Activated T-cell treated with anti-CD3 and anti-CD28 coated beads for 4 hours (primary cell): ENCODE measurements around the gene MED10.
"Not testable (repeated sequence)": the region's sequence is repeated elsewhere in the genome, so short reads cannot be mapped to it uniquely, and the experiment has no call there.

Source experiments
- DNase-seq: peaks from one replicate; pipeline ENCODE4 v3.0.0-alpha.2; 2020

The MED10 gene

DNA sequence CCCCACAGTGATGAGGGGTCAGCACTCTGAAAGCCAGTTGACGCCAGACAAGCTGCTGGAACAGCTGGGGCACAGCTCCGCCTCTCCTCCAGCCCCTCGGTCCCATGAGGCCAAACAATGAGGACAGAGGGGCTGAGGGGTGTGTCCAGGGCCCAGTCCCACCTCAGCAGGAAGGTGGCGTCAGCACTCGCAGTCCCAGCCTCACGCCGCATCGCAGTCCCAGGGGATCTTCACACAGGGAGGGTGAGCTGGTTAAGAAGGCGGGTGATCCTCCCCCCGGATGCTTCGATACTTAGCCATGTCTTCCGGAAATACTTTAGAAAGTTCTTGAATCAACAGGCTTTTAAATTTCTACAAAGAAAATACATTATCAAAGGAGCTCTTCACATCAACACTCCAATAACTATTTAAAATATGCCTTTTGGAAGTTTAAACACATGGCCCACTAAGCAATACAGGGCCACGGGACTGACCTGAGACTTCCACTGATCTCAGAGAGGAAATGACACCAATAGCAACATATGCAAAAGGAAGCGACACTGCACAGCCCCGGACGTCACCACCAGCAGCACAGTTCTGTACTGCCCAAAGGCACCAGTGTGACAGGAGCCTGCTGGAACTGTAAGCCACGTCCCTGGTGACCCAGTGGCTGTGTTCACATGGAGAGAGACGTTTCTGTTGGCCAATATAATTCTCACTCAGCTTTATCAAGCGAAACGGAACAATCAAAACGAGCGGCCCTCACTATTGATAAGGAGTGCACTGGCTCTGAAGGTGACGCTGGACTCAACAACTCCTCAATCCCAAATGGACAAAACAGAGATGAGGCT is 5.9 kb downstream of the MED10 start:
- no peak for DNase-seq

DNA sequence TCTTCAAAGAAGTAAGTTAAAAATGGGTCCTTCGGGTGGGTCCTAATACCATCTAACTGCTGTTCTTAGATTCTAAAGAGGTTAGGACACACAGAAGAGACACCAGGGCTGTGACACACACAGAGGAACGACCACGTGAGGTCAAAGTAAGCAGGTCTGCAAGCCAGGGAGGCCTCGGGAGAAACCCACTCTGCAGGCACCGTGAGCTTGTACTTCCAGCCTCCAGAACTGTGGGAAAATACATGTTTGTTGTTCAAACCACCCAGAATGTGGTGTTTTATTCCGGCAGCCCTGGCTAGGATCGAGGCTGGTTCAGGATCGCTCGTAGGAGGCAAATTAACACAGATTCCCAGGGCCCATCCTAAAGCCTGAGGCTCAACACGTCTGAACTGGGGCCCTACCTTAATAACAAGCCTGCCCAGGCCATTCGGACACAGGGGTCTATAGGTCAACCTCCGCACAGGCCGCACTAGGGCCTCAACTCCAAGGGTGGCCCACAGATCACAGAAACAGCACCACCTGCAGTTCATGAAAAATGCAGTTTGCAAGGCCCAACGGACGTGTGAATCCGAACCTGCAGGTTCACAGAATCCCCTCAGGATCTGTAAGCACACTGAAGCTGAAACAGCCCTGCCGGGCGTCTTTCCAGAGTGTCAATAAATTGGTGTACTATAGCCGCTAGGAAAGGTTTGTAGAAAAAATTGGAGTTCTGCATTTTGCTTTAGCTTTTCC is 7.1 kb downstream of the MED10 start:
- DNase-seq = no peak

DNA sequence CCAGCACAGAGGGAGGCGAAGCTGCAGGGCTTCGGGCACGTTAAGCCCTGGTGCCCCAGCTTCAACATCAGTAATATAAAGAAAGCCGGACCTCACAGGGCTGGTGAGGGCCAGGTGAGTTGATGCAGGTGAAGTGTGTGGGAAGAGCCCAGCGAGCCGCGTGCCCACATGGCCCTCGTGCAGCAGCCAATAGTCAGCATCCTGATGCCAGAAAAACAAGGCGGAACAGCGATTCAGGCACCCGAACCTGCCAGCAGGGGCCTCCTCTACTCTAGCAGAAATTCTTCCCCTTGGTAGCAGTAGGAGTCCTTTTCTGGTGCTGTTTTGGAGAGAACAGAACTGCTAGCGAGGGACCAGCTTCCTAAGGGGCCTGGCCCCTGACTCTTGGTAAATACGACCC is 7.8 kb downstream of the MED10 start:
- DNase-seq = no peak

DNA sequence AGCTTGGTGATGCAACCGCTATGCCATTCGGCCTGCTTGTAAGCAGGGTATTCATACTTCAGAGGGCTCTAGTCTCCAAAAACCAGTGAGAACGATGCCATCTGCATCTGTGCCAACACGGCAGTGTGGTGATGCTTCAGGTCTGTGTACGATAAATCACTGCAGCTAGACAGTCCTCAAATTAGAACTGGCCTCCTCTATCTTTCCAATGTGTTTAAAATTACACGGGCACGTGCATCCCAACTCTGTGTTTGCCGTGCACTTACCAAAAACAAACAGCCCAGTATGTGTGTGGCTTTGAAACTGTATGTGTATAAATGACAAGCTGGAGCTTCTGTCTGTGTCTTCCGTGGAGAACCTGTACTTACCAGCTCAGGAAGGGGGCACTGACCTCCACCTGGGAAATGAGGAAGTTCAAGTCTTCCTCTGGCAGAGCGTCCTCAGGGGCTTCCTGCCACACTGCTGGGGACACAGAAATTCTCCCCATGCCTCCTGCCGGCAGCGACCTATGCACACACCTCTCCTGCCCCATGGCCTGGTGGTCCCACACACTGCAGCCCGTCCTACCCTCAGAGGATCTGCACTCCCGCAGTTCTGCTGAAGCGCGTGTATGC is 12.3 kb downstream of the MED10 start:
- DNase-seq = no peak

DNA sequence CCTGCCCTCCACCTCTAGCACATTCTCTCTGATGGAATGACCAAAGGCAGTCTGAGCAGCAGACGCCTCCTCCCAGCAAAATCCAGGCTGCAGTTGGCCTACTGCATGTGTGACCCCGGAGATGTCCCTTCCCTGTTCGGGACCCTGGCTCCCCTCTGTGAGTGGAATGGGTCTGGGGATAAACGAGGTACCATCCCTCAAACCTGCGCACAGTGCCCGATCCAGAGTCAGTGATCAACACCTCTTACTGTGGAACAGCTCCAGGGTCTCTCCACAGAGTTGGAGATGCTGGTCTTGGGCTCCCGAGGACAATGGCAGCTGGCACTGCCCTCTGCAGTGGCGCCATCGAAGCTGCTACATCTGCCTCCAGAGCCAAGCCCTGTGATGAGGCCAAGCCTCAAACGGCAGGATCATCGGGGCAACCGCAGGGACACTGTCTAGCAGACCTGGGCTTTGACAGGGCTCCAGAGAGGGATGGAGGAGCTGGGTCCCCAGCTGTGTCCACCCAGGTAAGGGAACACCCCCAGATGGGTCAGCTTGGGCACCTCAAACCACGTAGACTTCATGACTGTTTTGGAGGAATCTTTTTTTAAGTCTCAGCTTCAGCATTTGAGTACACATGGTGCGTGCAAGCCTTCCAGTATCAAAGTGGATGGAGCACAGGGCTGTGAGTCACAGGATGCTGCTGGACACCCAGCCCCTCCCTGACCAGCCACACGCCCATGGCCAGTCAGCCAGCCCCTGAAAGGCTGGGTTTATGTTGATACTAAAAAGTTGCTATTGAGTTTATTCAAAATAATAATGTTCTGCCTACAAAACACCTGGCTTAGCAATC is 13.0 kb downstream of the MED10 start:
- DNase-seq = no peak

DNA sequence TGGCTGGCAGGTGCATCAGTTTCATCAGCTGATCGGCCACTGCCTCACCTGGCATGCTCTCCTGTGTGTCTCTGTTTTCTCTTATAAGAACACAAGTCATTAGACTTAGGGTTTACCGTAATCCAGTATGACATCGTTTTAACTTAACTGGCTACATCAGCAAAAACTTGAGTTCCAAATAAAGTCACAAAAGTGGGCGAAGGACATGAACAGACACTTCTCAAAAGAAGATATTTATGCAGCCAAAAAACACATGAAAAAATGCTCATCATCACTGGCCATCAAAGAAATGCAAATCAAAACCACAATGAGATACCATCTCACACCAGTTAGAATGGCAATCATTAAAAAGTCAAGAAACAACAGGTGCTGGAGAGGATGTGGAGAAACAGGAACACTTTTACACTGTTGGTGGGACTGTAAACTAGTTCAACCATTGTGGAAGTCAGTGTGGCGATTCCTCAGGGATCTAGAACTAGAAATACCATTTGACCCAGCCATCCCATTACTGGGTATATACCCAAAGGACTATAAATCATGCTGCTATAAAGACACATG is 14.8 kb downstream of the MED10 start:
- DNase-seq = not testable (repeated sequence)

DNA sequence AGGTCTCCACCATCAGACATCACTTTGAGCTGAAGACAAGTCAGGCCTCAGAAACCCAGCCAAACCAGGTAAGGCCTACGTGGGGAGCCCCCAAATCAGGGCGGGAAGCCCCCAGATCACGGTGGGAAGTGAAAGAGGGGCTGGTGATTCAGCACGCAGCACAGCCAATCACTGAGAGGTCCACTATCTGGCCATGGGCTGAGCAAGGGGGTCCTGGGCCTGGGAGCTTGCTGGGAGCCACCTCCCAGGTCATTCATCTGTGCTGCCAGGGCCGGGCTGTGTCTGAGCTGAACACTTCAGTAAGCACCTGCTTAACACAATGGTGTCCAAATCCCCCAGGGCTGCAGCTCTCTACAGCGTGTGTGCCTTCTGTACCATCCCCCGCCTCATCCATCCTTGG is 15.5 kb downstream of the MED10 start:
- no peak for DNase-seq

DNA sequence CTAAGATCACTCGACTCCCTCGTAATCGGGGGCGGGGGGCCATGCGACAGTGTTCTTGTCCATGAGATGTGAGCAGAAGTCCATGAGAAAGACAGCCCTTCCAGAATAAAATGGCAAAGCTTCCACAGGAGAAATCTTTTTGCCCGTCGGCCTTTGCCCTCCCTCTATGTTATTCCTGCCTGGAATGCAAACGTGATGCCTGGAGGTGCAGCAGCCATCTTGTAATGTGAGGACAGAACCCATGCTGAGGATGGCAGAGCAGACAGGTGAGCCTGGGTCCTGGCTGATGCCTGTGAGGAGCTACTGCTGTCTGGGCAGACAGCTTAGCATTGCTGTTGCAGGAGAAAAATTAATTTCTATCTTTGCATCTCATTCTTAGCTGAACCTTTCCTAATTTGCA is 17.2 kb downstream of the MED10 start:
- DNase-seq = no peak

DNA sequence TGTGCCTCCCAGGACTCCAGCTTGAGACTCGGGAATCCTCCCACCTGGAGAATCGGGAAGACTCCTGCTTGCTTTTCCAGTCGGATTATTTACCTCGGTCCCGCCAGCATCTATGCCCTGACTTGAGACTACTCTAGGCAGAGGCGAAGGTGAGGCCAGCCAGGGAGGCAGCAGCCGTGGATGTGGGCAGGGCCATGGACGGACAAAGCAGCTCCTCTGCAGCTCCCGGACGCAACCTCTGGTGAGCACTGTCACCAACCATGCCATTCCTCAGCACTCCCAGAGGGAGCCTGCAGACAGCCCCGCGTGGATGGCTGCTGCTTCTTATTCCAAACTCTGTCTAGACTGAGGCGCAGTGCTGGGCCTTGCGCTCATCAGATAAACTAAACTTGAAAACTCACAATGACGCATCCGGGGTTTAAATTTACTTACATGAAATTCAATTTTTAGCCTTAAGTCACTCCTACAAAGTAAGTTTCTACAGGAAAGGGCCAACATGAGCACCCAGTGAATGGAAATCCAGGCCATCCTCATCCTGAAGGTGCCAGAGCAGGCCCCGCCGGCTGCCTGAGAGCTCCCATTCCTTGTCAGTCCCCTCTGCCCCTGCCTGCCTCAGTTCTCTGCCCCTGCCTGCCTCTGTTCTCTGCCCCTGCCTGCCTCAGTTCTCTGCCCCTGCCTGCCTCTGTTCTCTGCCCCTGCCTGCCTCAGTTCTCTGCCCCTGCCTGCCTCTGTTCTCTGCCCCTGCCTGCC is 17.8 kb downstream of the MED10 start:
- DNase-seq = no peak

DNA sequence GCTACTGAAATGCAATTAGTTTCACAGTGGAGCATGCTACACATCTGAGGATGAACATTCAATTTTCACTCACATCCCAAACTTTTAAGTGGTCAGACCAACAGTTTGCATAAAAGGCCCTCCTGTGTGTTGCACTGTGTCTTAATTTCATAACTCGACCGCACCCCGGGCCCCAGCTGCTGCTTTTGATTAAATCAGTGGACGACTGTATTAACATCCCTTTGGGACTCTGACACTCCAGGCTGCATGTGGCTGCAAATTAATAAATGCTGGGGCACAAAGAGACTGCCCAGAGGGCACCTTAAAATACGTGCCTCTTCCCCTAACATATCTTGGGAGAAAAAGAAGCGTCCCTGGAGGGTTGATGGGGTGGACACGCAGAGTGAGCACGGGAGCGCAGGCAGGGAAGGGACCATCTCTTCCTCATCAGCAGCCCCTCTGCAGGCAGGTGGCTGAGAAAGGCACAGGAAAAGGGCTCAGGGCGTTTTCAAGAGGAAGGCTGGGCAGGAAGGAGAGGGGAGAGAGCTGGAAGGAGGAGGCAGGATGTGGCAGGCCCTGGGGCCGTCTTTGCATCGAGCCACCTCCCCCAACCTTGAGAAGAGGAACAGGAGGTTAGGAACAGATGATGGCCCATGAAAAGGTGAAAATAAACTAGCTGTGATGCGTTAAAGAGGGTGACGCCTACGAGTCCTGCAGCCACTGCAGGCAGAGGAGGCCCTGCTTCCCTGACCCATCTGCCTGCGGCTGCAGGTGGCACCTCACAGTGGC is 18.6 kb downstream of the MED10 start:
- no peak for DNase-seq

DNA sequence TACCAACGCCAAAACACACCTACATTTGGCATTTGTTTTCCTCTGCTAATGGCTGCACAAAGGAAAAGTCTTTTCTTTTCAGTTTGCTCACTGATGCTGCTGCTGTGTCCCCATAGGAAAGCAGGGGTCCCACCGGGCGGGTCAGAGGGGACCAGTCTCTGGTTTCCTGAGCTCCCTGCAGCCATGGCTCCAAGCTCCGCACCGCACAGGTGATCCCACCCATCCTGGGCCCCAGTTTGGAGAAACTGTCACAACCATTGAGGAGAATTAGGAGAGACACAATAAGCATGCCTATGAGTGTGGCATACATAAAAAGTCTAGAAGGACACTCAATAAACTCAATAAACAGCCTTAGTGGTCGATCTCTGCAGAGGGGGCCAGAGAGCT is 19.9 kb downstream of the MED10 start:
- no peak for DNase-seq

DNA sequence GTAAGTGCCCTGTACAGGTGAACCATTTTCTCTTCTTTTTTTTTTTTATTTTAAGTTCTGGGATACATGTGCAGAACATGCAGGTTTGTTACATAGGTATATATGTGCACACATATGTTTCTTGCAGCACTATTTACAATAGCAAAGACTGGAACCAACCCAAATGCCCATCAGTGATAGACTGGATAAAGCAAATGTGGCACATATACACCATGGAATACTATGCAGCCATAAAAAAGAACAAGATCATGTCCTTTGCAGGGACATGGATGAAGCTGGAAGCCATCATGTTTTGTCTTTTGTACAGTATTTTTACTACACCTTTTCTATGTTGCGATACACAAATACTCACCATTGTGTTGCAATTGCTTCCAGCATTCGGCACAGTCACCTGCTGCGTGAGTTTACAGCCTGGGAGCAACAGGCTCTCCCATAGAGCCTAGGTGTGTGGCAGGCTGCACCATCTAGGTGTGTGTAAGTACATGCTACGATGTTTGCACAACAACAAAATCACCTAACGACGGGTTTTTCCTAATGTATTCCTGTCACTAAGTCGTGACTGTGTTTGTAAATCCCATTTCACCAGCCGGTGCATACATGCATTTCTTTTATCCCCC is 20.4 kb downstream of the MED10 start:
- not testable (repeated sequence) for DNase-seq

DNA sequence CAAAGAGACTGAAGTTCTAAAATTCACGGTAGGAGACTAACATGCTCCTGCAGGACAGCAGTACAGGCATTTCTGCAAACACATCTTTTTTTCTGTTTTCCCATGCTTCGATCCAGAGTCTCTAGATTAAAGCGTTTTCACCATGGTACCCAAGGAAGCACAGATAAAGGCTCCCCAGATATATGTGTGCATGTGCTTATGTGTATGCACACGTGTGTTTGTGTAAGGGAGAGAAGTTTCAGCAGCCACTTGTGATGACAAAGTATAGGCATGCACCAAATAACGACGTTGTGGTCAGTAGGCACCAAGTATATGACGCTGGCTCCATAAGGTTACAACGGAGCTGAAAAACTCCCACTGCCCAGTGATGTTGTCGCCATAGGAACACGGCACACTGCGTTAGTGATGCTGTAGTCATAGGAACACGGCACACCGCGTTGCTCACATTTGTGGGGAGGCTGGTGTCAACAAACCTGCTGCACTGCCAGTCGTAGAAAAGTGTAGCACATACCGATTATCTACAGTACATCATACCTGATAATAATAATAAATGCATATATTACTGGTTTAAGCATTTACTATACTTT is 21.7 kb downstream of the MED10 start:
- no peak for DNase-seq

DNA sequence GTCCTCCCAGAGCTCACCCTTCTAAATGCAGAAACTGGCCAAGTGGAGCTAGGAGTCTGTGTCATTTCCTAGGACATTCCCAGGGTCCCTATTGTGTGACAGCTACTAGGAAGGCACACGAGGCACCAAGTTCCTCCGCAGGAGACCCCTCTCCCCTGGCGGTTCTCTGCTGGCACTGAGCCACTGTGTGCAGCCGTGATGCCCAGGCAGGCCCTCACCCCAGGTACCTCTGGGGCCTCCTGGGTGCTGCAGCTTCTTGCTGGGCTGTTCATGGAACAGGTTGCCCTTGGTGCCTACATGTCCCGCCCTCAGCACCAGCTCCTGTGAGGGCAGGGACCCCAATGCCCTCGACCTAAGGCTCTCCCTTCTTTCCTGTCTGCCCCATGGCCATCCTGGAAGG is 23.1 kb downstream of the MED10 start:
- DNase-seq = no peak

DNA sequence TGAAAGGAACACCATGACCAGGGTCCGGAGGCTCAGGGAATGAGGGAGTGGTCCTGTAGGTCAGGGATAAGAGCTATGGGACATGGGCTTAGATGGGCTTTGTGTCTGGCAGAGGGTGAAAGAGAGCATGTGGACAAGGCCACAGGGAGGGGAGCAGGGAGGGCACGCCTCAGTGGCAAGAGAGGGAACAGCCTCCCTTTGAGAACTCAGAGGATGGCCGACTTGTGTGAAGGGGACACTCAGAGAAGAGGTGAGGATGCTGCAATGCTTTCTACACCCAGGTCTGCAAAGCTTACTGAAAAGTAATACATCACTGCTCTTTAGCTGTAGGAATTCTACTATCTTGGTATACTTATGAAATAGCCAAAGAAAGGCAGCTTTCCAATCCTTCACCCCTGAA is 23.5 kb downstream of the MED10 start:
- DNase-seq = no peak

DNA sequence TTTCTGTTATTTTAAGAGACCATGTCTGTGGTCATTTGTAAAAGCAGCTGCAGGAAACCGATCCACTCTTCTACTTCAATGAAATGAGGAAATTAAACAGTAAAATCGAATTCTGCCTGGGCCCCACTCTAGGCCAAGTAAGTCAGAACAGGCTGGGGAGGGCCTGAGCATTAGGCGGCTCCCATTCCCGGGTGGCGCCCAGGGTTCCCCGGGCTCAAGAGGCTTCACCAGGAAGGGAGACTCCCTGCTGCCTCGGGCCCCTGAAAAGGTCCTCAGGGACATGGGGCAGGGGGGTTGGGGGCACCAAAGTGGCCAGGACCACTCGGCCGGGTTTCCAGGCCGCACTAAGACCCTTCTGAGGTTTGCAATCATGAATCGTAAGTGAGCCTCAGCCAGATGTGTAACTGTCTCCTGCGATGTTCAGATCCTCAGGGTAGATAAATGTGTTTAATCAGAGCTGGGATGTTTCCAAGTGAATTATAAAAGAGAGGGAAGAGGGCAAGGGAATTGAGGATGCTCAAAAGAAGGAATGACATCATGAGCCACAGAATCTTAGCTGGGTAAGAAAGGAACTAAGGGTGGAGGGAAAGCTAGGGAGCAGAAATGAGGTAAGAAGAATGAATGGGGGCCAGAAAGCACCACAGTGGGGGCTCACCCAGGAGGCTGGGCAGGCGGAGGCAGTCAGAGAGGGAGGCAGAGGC is 24.6 kb downstream of the MED10 start:
- DNase-seq = no peak

DNA sequence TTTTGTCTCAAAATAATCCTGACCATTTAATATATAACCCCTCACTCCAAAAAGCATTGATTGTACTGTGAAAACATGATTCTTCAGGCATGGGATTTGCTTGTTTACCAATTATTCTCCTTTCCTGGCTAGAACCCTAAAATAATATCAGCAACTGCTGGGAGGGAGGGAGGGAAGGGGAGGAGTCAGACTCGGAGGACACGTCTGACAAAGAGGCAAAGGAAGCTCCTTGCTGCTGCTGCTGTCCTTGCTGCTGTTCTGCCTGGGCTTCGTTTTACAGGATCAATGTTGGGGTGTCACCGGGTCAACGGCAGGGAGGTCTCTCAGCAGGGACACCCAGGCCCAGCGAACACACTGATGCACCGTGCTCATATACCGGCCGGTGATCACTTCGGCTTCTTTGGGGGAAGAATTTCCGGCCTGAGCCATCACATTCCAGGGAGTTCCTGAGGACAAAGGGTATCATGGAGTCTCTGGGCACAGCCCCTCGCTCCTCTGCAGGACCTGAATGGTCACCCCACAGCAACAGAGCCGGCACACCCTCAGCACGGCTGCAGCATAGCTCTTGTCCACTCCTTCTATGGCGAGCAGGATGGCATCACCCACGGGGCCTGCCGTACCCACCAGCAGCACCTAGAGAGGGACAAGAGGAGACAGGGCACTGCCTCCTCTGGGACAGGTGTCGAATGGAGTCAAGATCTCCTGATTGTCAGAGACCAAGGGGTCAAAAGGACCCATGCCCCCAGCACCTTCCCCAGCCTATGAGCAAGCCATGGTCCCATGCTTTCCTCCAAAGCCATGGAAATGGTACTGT is 27.9 kb downstream of the MED10 start:
- no peak for DNase-seq

DNA sequence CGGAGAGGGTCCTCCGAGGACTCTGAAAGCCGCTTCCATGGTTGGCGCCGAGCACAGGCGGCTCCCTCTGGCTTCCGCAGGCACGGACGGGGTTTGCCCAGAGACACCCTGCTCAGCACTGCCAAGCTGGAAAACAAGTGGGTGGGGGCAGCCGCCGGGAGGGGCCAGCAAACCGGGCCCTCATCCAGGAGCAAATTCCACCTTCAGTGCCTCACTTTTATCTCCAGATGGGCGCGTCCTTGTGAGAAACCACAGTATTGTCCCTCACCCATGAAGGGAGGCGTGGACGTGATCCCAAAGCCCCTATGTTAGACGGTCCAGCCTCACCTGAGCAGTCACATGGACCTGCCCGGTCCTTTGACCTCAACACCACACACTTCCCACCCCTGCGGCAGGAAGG is 29.0 kb downstream of the MED10 start:
- DNase-seq = no peak

DNA sequence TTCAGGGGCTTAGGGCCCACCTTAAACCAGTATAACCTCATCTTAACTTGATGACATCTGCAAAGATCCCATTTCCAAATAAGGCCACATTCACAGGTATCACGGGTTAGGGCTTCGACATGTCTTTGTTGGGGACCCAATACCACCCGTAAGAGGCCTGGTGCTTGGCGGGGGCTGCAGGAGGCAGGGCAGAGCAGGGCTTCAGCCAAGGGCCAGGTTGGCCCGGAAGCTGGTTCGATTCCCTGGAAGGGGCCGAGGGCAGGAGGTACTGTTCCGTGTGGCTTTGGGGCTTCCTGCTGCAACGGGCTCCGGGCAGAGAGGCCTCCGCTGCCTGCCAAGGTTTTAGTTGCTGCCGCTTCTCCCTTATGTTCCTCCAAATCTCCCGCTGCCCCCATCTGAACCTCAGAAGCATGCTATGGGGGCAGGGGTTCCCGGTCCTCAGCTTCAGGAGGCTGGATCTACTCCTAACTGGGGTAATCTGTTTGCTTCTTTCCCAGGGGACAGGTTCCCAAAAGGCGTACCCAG is 29.8 kb downstream of the MED10 start:
- no peak for DNase-seq
